ENCODE results near the gene KIF19.

The KIF19 gene

GRCh38 chr17:74342224-74342623 lies 16.2 kb downstream of the KIF19 start:
- DNase-seq (ENCODE audit: low read depth in 2 of 2), result no peak

GRCh38 chr17:74343121-74343520 lies 17.1 kb downstream of the KIF19 start:
- DNase-seq (ENCODE audit: low read depth in 2 of 2), result no peak

- no peak for DNase-seq (ENCODE audit: low read depth in 2 of 2)
Measured at GRCh38 chr17:74343526-74344284, 17.7 kb downstream of the KIF19 start.

GRCh38 chr17:74344658-74345057 lies 18.6 kb downstream of the KIF19 start:
- DNase-seq (ENCODE audit: low read depth in 2 of 2), result no peak

- DNase-seq (ENCODE audit: low read depth in 2 of 2), result no peak
Measured at GRCh38 chr17:74345433-74346241, 19.6 kb downstream of the KIF19 start.

GRCh38 chr17:74347646-74348045 lies 21.6 kb downstream of the KIF19 start:
- DNase-seq (ENCODE audit: low read depth in 2 of 2), result no peak

- DNase-seq (ENCODE audit: low read depth in 2 of 2), result no peak
Measured at GRCh38 chr17:74349120-74349519, 23.1 kb downstream of the KIF19 start.

GRCh38 chr17:74350486-74350885 lies 24.5 kb downstream of the KIF19 start:
- no peak for DNase-seq (ENCODE audit: low read depth in 2 of 2)

GRCh38 chr17:74351552-74352210 lies 25.7 kb downstream of the KIF19 start:
- DNase-seq (ENCODE audit: low read depth in 2 of 2), result no peak

- DNase-seq (ENCODE audit: low read depth in 2 of 2), result no peak
Measured at GRCh38 chr17:74353446-74354060, 27.5 kb downstream of the KIF19 start.

GRCh38 chr17:74354123-74354522 lies 28.1 kb downstream of the KIF19 start:
- no peak for DNase-seq (ENCODE audit: low read depth in 2 of 2)

- DNase-seq (ENCODE audit: low read depth in 2 of 2), result no peak
Measured at GRCh38 chr17:74354561-74354960, 28.5 kb downstream of the KIF19 start.

- DNase-seq (ENCODE audit: low read depth in 2 of 2), result no peak
Measured at GRCh38 chr17:74355065-74355464, 29.0 kb downstream of the KIF19 start.

GRCh38 chr17:74356646-74357465 lies 30.8 kb downstream of the KIF19 start:
- DNase-seq (ENCODE audit: low read depth in 2 of 2), result no peak

GRCh38 chr17:74357466-74357809 lies 31.4 kb downstream of the KIF19 start:
- DNase-seq (ENCODE audit: low read depth in 2 of 2), result no peak

GRCh38 chr17:74358697-74359096 lies 32.7 kb downstream of the KIF19 start:
- no peak for DNase-seq (ENCODE audit: low read depth in 2 of 2)

GRCh38 chr17:74359916-74360315 lies 33.9 kb downstream of the KIF19 start:
- DNase-seq (ENCODE audit: low read depth in 2 of 2), result no peak

- no peak for DNase-seq (ENCODE audit: low read depth in 2 of 2)
Measured at GRCh38 chr17:74360899-74361229, 34.8 kb downstream of the KIF19 start.

- no peak for DNase-seq (ENCODE audit: low read depth in 2 of 2)
Measured at GRCh38 chr17:74361230-74362068, 35.4 kb downstream of the KIF19 start, which contains the start of gene BTBD17. TSS of gene BTBD17 (minus strand) at chr17:74361868. CDS start at chr17:74361819, 49 bp downstream.

- DNase-seq (ENCODE audit: low read depth in 2 of 2), result no peak
Measured at GRCh38 chr17:74362069-74362405, 36.0 kb downstream of the KIF19 start.
